CD4-positive, alpha-beta T cell treated with Interleukin-2 at 100 ng/mL for 4 hours (primary cell): ENCODE measurements around the gene GOLGA6B.
A peak's percentile ranks its signal among the peaks of the same experiment; 100 is the strongest.
"Not testable (repeated sequence)": the region's sequence is repeated elsewhere in the genome, so short reads cannot be mapped to it uniquely, and the experiment has no call there.

Experiments used
- DNase-seq: peaks from one replicate; pipeline ENCODE4 v3.0.0-alpha.2; 2020; ENCODE audit warnings: low spot score

Gene GOLGA6B, protein sequence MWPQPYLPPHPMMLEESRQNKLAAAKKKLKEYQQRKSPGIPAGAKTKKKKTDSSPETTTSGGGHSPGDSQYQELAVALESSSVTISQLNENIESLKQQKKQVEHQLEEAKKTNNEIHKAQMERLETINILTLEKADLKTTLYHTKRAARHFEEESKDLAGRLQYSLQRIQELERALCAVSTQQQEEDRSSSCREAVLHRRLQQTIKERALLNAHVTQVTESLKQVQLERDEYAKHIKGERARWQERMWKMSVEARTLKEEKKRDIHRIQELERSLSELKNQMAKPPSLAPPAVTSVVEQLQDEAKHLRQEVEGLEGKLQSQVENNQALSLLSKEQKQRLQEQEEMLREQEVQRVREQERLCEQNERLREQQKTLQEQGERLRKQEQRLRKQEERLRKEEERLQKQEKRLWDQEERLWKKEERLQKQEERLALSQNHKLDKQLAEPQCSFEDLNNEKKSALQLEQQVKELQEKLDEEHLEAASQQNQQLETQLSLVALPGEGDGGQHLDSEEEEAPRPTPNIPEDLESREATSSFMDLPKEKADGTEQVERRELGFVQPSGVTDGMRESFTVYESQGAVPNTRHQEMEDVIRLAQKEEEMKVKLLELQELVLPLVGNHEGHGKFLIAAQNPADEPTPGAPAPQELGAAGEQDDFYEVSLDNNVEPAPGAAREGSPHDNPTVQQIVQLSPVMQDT

DNA sequence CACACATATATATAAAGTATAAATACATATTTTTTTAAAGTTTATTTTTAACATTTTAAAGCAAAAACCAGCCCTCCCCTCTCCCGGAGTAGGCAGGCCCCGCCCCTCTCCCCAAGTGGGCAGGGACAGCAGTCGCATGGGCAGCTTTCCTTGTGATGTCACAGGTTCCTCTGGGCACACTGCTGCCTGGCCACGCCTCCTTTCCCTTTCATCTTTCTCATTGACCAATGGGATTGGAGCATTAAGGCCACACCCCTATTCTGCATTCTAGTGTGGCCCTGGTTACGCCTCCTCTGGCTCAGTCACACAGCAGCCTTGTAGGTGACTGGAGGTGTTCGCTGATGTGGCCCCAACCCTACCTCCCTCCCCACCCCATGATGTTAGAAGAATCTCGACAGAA lies at the start of gene GOLGA6B:
Gene GOLGA6B (plus strand): TSS at position 301 of the 400 bp plus-strand sequence. CDS start 41 bp downstream, at position 342.
- not testable (repeated sequence) for DNase-seq

DNA sequence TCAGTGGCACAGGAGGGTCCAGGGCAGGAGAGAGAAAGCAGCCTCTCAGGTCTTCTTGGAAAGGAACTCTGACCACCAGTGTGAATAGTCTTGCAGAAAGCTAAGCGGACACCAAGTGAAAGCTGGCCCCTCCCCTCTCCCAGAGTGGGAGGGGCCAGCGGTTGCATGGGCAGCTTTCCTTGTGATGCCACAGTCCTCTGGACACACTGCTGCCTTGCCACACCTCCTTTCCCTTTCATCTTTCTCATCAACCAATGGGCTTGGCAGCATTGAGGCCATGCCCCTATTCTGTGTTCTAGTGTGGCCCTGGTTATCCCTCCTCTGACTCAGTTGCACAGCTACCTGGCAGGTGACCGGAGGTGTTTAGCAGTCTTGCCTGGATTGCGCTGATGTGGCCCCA lies 49.7 kb upstream of the GOLGA6B start:
- no peak for DNase-seq

DNA sequence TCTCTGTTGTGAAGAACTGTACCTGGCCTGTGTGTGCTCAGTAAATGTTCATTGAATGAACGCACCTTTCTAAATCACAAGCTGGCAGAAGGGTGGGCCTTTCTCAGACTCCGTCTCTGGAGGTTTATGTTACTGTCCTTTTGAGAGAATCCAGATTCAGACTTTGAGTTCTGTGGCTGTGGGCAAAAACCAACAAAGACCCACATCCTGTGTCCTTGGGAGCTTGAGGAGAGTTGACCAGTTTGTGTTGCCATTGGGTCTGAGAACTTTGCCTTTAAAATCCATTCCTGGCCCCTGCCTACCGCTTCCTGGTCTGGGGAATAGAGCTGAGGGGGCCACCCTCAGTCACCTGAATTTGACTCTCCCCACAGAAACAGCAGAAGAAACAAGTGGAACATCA lies 46.4 kb upstream of the GOLGA6B start:
- DNase-seq: not testable (repeated sequence)

DNA sequence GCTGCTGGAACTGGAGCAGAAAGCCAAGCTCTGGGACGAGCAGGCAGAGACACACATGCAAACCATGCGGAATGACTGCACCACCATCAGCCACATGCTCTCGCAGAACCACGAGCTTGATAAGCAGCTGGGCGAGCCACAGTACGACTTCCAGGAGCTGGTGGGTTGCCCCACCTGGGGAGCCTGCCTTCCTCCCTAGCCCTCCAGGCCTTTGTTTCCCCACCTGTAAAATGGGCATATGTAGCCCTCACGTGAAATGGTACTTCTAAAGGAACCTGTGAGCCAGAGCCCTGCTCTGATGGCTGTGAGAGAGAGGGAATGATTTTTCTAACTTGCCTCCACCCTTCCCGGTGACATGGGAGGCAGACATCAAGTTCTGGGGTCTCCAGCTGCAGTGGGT lies 44.6 kb upstream of the GOLGA6B start:
- no peak for DNase-seq

DNA sequence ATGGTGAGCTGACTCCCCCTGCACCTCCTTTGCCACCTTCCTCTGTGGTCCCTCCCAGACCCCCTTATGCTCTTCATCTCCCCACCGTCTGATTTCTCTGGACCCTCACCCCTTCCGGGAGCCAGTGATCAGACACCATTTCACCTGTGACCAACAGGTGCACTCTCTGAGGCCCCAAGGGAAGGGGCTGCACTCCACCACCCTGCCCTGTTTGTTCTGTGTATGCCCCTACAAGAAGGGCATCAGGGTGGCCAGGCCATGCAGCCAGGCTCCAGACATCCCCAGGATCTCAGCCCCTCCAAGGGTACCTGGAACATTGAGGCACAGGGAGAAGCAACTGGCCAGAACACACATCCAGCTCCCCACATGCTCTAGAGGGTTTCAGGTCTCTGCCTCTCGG lies 42.2 kb upstream of the GOLGA6B start:
- DNase-seq: not testable (repeated sequence)

DNA sequence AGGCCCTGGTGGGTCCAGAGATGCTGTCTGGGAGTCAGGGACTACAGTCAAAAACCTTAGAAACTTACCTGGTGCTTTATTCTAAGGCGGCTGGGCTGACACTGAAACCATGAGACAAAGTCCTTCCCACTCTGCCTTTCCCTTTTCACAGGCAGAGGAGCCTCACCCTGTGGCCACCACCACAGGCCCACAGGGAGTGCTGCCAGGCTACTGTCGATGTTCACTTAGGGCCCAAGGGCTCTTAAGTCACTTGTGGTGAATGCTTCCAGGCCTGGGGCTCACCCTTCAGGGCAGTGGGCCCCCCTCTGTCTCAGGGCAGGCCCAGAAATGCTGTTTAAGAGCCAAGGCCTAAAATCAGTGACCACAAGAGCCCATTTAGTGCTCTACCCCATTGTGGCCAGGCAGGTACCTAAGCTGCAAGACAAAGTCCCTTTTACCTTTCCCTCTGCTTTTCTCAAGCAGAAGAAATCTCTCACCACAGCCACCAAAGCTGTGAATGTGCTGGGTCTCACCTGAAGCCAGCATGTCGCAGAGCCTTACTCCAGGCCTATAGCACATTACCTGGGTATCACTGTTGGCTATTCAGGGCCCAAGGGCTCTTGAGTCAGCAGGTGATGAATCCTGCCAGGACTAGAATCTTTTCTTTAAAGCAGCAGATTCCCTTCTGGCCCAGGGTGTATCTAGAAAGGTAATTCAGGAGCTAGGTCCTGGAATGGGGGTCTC lies 39.5 kb upstream of the GOLGA6B start:
- no peak for DNase-seq

DNA sequence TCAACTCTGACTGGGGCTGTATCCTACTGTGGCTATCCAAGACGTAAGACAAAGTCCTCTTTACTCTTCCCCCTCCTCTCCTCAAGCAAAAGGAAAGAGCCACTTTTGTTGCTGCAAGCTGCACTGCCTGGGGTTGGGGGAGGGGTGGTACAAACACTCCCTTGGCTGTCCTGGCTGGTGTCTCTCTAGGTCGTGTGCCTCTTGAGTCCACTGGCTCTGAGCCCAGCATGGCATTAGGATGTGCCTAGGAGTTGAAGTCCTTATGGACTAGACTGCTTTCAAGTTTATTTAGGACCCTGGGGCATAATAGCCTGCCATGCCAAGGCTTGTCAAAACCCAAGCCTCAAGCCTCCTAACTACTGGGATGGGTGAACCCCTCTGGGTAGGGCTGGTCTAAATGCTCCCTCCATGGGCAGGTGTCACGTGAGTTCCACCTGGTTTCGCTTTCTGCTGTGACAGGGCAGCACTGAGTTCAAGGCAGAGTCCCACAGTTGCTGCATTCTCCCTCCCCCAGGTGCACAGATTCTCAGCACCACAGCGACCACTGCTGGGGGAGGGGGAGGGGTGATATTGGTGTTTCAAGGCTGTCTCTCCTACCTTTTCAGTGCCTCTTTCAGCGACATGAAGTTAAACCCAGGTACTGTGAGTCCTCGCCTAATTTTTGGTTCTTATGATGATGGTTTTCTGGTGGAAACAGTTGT lies 38.8 kb upstream of the GOLGA6B start:
- not testable (repeated sequence) for DNase-seq

DNA sequence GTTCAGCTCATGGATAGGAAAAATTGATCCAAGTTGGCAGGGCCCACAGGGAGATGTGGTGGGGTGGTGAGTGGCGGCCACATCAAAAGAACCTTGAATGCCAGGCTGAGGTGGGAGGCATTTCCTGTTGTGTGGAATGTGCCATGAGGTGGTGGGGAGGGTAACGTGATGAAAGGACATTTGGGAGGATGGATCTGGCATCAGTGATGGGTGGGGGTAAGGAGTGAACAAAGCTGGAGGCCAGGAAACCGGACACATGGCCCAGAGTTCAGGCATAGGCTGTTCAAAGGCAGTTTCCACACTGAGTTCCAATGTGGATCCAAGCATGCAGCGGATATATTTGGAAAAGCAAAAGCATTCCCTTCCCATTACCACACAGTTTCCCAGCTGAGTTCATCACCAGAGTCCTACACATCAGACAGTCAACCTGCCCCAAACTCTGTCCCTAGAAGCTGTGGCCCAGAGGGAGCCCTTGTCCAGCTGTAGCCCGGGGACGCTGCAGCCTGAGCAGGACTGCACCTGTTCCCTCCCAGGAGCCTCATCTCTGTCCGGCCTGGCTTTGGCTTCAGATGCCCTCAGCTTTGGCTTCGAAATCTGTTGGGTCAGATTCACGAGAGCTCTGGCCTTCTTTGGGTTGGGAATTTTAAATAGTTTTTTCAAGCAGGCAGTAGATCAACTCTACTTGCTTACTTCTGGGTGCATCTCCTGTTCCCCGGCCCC lies 37.8 kb upstream of the GOLGA6B start:
- no peak for DNase-seq

DNA sequence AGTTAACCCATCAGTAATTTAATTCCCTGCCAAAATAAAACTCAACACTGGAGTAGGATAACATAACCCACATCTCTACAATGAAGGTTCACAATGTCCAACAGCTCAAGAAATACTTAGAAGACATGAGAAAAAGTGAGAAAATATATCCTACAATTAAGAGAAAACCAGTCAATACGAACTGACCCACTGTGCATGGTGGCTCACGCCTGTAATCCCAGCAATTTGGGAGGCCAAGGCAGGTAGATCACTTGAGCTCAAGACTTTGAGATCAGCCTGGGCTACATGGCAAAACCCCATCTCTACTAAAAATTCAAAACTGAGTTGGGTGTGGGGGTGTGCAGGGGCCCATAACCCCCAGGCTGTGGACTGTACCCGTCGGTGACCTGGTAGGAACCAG lies 30.6 kb upstream of the GOLGA6B start:
- DNase-seq: not testable (repeated sequence)

DNA sequence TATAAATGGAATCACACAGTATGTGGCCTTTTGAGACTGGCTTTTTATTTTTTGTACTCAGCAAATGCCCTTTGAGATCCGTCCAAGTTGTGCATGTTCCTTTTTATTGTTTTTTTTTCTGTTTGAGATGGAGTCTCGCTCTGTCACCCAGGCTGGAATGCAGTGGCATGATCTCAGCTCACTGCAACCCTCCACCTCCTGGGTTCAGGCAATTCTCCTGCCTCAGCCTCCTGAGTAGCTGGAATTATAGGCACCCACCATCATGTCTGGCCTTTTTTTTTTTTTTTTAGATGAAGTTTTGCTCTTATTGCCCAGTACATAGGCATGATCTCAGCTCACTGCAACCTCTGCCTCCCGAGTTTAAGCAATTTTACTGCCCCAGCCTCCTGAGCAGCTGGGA lies 28.3 kb upstream of the GOLGA6B start:
- DNase-seq: not testable (repeated sequence)

DNA sequence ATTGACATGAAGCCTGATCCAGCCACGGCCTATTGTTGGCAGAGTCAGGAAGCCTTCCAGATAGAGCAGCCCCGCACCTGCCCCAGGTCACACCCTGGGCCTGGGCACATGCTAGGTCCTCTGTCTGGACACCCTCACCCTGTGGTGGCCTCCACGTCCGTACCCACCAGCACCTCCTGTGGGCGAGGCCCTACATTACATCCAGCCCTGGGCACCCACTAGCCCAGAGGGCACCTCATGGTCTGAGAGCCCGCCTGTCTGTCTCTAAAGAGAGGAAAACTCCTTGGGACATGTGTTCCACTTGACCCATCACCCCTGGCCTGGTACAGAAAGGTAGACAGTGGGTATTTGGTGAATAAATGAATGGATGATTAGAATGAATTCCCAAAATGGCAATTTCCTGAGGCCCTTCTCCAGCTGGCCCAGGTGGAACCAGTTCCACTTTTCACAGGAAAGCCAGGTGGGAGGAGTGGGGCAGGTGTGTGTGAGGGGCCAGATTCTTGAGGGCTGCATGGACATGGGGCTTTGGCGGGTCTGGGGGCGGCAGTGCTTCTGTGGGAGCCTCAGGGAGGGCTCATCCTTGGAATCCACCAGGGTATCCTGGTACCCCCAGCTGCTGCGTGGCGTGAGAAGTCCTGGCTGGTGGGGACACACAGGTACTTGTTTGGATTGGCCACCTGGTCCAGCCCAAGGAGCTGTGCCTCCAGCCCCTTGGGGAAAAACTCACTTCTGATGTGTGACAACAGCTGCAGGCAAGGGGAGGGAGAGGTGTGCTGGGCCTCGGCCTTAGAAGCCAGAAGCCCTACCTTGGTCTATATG lies 26.0 kb upstream of the GOLGA6B start:
- not testable (repeated sequence) for DNase-seq

DNA sequence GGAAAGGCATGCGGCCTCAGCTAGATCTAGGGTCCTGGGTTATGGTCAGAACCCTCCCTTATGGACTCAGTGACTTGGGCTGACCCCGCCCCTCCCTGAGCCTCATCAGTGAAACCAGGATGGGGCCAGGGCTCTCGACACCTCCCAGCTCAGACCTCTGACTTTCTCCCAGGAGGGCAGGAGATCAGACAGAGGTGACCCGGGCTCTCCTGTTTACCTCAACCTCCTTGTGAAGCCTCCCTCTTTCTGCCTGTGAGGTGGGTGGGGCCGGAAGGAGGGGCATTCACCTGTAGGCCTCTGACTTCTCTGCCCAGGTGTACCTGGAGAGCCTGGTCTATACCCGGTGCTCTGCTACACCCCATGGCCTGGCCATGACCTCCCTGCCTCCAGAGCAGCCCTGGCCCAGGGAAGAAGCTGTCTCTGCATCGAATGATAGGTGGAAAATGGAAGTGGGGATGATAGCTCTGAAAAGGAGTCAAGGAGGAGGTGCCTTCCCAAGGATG lies 25.4 kb upstream of the GOLGA6B start:
- not testable (repeated sequence) for DNase-seq

DNA sequence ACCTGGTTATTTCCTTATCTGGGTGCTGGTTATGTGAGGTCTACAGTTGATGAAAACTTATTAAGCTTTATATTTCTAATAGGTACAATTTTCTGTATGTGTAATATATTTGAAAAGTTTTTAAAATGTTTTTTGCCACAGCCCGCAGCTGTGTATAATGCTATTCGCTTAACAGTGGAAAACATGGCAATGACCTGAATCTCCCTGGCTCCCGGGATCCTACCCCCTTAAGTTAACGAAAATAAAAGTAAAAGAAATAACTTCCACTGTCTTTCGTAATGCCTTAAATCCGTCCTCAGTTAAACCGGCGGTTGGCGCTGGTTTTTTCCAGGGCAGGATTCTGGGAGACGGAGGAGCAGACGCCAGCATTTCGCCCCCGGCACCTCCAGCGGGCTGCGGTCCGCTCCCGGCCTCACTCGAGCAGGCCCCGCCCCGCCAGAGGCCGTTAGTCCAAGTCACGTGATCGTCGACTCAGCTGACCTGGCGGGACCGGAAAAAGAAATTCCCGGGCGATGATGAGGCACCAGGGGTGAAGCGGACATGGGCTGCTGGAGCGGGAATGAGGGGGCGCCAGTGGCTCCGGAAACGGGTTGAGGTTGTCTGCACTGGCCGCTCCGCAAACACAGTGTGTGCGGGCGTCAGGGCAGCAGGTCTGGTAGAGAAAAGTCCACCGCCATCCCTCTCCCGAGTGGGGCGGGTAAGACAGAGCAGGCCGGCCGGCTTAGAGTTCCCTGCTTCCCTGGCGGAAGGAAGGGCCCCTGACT lies 17.8 kb upstream of the GOLGA6B start:
- peak; percentile 51 for DNase-seq

DNA sequence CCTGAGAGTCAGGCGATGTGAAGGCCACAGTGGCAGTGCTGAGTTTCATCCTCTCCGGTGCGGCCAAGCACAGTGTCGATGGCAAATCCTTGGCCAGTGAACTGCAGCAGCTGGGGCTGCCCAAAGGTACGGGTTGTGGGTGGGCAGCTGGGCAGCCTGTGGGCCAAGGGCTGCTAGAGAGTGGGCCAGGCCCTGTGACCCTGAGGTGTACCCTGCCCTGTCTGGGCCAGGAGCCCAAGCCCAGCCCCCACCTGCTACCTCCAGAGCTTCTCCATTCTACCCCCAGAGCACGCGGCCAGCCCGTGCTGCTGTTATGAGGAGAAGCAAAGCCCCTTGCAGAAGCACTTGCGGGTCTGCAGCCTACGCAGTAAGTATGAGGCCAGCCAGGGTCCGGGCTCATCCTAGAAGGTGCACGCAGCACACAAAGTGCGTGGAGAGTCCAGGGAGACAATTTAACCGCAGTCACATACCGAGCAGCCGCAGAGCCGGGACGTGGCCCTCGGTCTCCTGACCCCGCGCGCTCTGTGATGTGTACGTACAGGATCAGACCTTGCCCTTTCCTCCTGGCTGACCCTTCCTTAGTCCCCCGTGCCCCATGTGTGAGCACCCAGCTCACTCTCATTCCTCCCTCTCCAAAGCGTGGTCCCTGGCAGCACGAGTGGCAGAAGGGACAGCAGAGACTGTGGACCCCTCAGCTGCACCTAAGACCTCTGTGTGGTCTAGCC lies 14.6 kb upstream of the GOLGA6B start:
- DNase-seq: not testable (repeated sequence)

DNA sequence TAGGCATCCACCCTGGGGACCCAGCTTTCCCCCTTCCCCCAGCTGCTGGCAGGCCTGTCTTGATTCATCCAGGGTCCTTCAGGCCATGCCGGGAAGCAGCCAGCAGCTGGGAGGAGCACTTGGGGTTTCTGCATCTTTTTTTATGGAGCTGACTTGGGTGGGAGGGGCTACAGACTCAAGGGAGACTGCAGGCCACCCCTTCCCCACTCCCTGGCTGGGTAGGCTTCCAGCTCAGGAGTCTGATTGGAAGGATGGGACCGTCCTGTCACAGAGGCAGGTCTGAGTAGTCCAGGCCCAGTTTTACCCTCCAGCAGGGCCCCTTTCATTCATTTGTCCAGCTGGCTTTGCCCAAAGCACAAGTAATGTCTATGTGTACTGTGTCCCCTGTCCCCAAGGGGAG lies 12.2 kb upstream of the GOLGA6B start:
- DNase-seq: not testable (repeated sequence)

DNA sequence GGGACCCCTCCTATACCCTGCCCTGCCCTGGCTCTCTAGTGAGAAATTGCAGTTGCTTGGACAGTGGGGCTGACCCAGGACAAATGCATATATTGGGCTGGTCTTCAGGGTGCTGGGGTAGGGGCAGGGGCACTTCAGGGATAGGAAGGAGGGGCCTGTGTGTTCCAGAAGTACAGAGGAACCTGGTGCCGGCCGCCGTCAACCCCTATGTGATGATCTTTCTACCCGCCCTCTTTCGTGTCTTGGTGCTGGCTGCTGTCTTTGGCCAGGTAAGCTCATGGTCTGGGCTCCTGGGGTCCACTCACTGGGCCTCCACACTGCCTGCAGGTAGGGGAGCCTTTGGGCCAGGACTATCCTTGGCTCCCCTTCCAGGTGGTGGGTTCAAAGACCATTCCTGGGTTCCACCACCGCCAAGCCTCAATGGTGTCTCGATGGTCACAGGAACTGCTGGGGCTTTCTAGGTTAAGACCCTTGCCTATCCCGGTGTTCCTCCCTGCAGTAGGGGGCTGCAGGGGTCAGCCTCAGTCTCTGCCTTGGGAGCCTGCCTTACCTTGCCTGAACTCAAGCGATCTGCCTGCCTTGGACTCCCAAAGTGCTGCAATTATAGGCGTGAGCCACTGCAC lies 5.8 kb upstream of the GOLGA6B start:
- not testable (repeated sequence) for DNase-seq

DNA sequence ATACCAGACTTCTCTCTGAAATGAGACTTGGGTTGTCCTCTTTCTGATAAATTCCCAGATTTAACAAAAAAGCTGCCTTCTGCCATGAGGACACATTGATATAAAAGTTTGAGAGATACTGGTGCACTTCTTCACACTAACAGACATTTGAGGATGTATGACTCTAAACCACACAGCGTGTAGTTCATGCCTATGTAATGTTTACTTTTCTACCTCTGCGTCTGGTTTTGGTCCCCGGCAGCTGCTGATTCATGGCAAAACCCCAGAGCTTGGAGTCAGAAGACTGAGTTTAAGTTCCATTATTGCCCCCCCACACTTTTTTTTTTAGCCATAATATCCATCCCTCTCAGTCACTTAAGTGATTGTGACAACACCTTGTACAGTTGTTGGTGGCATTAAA lies 1.5 kb downstream of the GOLGA6B start:
- DNase-seq: not testable (repeated sequence)

DNA sequence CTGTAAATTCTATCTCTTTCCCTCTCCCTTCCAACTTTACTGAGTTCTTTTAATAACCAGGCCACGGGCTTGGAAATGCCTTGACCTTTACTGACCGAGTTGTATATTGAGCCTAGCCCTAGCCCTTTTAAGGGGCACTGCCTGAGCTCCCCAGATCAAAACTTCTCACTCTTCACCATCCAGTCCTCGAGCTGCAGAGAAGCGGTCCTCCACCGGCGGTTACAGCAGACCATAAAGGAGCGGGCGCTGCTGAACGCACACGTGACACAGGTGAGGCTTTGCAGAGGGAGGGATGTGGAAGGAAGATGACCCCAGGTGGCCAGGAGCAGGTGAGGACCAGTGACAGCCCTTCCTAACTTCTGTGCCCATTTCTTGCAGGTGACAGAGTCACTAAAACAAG lies 6.6 kb downstream of the GOLGA6B start:
- not testable (repeated sequence) for DNase-seq
